GM18907 (cell line): ENCODE measurements around the gene SAMD10.
"Not testable (repeated sequence)": the region's sequence is repeated elsewhere in the genome, so short reads cannot be mapped to it uniquely, and the experiment has no call there.

Experiments
- ATAC-seq: cut with Tn5 transposase; IDR thresholded peaks from one replicate; pipeline ENCODE4 v1.9.1; 2021; ENCODE audit warnings: mild to moderate bottlenecking, moderate library complexity; ENCODE audit not compliant: unreplicated experiment

The SAMD10 gene

GRCh38 chr20:63942969-63943807 is 36.3 kb downstream of the SAMD10 start:
- no peak for ATAC-seq

DNA sequence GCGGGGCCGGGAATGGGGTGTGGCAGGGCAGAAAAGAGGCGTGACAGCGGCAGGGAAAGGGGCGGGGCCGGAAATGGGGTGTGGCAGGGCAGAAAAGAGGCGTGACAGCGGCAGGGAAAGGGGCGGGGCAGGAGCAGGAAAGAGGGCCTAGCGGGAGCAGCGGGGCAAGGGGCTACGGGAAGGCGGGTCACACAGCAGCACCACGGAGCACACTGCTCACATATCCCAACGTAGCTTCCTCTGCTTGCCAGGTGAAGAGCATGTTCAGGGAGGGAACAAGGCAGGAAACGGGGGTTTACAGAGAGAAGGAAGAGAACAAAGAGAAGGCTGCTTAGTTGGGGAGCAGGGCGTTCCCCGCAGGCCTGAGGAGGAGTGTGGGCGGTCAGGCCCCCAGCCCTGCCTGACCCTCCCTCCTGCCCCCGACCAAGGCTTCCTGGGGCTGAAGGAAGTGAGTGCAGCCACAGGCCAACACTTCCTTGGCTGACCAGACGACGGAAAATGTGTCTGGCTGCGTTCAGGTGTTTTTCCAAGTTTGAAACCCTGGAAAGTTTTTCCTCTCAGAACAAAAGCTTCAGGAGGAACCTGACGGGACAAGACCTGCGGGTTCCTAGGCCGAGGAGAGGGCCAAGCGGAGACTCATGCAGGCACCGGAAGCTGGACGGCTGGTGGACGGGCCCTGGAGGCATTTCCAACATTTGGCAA is 37.0 kb downstream of the SAMD10 start:
- ATAC-seq = no peak

- no peak for ATAC-seq
Observed at GRCh38 chr20:63941282-63942081, 38.0 kb downstream of the SAMD10 start.

DNA sequence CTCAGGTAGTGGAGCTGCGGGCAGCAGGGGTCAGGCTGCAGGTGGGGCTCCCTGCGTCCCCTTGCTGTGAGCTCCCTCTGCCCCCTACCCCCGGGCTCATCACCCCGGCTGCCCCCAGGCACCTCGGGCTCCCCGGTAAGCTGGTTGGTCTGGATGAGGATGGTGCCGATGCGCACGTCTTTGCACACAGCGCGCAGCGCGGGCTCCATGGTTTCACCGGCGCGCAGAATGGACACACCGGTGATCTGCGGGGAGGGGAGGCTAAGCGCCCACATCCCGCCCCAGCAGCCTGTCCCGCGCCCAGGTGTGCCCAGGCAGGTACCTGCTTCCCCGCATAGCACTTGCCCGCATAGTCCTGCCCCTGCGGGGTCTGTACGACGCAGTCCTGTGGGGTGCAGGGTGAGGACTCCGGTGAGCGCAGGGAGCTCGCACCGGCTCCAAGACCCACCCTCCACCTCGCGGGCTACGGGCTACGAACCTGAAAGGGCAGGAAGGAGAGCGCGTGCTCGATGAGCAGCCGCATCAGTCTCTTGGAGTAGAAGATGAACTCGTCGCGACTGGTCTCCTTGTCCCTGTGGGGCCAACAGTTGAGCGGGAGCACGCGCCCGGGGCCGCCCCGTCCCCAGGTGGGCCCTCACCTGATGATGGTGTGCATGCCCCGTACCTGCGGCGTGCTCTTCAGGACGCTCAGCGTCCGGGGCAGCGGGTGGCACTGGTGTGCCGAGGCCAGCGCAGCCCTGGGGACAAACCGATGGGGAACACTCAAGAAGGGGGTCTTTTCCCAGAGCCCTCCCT is 38.8 kb downstream of the SAMD10 start:
- no peak for ATAC-seq

DNA sequence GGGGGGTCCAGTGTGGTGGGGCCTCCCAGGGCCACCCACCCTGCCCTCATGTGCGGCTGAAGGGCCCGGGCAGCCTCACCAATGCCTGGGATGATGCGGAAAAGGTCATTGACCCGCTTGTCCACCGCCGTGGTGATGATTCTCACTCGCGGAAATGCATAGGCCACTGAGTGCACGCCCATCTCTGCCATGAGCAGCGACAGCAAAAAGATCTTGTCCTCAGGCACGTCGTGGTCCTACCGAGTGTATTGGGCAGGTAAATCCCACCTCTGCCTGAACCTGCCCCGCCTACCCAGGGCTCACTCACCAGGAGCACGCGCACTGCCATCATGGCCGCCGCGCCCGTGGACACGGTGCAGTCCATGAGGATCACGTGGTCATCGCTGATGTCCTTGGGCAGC is 39.4 kb downstream of the SAMD10 start:
- ATAC-seq = no peak

GRCh38 chr20:63939061-63939935 is 40.1 kb downstream of the SAMD10 start:
- ATAC-seq = no peak

DNA sequence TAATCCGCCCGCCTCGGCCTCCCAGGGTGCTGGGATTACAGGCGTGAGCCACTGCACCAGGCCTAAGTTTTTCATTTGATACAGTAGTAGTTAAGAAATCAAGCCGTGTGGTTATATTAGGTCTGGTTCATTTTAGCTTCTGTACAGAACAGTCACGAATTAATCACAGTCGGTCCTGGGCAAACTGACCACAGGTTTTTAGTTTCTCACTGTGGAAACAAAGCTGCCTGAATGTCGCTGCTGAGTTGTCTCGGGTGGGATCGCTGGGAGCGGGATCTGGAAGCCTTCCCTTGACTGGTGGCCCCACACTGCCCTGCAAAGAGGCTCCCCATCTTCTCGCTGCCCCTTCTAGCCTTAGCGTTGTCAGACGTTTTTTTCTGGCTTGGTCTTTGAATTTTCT is 41.8 kb downstream of the SAMD10 start:
- ATAC-seq = no peak

DNA sequence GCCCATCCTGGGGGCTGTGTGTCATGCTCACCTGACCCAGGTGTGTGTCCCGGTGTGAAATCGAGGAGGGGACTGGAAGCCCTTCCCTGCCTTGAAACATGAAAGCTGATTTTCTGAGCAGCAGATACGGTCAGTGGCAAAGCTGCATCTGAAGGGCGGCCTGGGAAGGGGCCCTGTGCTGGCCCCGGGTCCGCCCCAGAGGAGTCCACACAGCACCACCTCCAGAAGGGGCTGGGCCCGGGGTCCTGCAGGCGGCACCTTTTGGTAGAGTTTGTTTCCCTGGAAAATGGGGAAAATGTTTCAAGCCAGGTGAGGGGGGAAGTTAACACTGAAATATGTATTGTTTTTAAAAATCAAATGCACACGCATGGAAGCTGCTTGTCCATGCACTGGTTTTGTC is 44.0 kb downstream of the SAMD10 start:
- no peak for ATAC-seq

GRCh38 chr20:63934271-63935068 is 45.0 kb downstream of the SAMD10 start:
- no peak for ATAC-seq

- ATAC-seq = no peak
Observed at GRCh38 chr20:63933646-63934045, 45.8 kb downstream of the SAMD10 start.

- no peak for ATAC-seq
Observed at GRCh38 chr20:63932606-63933160, 46.8 kb downstream of the SAMD10 start.

DNA sequence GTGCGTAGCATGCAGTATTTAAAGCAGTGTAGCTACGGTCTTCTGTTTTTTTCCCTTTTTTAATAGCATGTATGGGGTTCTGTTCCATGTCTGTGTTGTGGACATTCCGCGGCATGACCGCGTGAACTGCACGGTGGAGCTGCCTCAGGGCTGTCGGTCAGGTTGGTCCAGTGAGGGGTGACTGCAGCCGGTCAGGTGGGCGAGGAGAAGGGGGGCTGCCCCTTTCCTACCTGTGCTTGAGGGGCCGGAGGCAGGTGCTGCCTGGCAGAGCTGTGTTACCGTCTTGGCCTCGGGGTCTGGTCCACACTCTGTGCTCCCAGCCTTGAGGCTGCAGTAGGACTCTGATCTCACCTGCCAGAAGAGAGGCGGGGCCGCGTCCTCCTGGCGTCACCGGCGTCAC is 47.7 kb downstream of the SAMD10 start:
- ATAC-seq = no peak

DNA sequence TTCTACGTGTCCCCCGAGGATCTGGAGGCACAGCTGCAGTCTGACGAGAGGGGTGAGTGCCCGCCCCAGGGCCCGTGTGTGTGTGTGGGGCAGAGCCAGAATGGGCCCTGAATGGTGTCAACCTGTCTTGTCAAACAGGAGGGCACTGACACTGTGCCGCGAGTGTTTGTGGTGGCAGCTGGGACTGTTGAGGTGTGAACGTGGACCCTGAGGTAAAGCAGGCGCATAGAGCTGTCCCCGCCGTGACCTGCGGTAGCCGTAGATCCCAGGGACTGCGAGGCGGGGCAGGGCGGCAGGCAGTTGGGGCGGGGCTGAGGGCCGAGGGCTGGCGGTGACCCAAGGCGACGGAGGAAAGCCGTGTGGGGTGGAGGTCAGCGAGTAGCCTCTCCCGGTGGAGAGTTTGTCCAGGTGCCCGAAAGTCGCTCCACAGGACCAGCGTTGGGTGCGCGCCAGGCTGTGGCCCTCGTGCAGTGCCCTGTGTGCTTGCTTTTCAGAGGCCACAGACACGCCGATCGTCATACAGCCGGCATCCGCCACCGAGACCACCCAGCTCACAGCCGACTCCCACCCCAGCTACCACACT is 48.4 kb downstream of the SAMD10 start:
- ATAC-seq = no peak

DNA sequence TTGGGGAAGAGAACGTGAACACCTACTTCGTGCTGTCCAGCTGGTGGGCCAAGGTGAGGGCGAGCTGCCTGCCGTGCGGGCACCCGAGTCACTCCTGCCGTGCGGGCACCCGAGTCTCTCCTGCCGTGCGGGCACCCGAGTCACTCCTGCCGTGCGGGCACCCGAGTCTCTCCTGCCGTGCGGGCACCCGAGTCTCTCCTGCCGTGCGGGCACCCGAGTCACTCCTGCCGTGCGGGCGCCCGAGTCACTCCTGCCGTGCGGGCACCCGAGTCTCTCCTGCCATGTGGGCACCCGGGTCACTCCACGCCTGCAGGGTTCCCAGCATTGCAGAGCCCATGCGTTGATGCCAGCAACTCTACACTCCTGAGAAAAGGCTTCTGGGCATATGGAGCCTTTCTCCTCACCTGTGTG is 50.0 kb downstream of the SAMD10 start:
- ATAC-seq = not testable (repeated sequence)

DNA sequence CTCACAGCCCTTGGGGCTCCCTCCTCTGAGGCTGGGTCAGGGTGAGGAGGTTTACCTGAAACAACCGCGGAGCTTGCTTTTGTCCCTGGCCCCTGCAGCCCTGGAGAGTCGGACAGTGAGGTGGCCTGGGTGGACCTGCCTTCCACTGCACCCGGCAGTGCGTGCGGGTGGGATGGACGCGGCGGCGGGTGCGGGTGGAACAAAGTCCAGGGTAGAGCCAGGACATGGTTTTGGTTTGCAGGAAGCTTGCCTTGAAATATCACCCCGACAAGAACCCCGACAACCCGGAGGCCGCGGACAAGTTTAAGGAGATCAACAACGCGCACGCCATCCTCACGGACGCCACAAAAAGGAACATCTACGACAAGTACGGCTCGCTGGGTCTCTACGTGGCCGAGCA is 50.4 kb downstream of the SAMD10 start:
- ATAC-seq = no peak

DNA sequence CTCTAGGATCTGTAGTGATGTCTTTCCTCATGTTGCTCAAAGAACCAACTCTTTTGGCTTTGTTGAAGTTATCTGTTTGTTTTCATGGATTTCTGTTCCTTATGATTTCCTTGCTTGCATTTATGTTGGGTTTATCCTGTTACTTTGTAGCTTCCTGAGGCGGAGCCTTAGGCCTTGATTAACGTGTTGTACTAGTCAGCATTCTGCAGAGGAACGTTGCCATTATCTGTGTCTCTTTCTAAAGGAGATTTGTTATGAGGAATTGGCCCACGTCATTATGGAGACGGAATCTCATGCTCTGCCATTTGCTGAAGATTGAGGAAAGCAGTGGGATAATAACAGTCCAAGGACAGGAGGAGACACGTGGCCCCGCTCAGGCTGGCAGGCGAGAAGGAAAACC is 53.1 kb downstream of the SAMD10 start:
- ATAC-seq = no peak

- ATAC-seq = no peak
Observed at GRCh38 chr20:63924241-63924640, 55.2 kb downstream of the SAMD10 start.
